GM19452 (cell line): Measurements from ENCODE around the gene C2CD4D.
"Not testable (repeated sequence)": the region's sequence is repeated elsewhere in the genome, so short reads cannot be mapped to it uniquely, and the experiment has no call there.

Experiments used
- ATAC-seq: cut with Tn5 transposase; IDR thresholded peaks from one replicate; pipeline ENCODE4 v1.9.1; 2021; ENCODE audit not compliant: unreplicated experiment

The C2CD4D gene

DNA sequence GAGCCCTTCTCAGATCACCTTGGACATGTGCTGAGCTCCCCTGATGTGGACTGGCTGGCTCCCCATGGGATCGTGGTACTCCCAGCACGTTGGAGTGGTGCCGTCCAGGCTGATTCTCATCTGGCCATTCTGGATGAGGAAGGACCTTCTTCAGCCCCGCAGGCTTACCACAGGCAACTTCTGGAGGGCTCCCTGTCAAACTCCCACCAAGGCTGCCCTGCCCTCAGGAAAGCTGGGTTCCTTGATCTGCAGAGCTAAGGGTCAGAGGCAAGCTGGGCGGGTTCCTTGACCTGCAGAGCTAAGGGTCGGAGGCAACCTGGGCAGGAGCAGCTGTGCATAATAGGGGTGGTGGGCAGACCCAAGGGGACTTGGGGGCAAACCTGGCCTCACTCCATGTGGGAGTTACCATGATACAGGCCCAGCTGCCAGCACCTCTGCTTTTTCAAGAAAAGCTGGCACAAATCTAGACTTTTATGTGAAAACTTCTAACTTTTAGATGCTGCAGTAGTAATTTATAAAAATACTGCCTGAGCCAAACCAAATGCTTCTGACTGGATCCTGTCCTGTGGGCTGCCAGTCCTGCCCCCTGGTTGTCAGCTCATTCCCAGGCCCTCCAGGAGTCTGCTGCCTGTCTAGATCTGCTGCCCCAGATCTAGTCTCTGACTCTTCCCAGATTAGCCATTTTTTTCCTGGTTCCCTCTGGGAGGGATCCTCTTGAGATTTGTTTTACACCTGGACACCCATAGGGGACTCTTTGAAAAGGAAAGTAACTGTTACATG, 19.5 kb upstream of the C2CD4D start:
- ATAC-seq = no peak

GRCh38 chr1:151858030-151858746, 18.6 kb upstream of the C2CD4D start:
- ATAC-seq = no peak

DNA sequence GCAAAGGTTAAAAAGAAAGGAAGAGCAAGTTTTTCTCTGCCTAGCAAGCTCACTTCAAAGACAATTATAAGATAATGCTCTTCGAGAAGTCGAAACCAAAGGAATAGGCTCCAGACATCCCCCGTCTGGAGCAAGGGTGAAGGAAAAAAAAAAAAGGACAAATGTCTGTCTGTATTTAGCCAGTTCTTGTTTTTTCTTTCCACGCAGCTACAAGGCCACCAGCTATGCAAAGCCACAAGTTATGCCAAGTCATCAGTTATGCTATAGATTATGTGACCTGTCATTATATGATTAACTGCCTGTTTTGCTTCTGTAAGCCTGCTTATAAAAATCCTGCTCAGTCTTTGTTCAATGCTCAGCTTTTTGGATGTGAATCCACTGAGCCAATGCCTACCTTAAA, 16.3 kb upstream of the C2CD4D start:
- no peak for ATAC-seq

GRCh38 chr1:151855516-151855915, 15.9 kb upstream of the C2CD4D start:
- not testable (repeated sequence) for ATAC-seq

GRCh38 chr1:151854658-151855057, 15.0 kb upstream of the C2CD4D start:
- no peak for ATAC-seq

- ATAC-seq = no peak
Measured at GRCh38 chr1:151853411-151853943, 13.9 kb upstream of the C2CD4D start, which contains the start of gene THEM5. Gene THEM5 (minus strand): TSS chr1:151853712. CDS start chr1:151853565, 147 bp downstream.

- no peak for ATAC-seq
Measured at GRCh38 chr1:151852733-151853132, 13.1 kb upstream of the C2CD4D start.

GRCh38 chr1:151851886-151852285, 12.3 kb upstream of the C2CD4D start:
- no peak for ATAC-seq

DNA sequence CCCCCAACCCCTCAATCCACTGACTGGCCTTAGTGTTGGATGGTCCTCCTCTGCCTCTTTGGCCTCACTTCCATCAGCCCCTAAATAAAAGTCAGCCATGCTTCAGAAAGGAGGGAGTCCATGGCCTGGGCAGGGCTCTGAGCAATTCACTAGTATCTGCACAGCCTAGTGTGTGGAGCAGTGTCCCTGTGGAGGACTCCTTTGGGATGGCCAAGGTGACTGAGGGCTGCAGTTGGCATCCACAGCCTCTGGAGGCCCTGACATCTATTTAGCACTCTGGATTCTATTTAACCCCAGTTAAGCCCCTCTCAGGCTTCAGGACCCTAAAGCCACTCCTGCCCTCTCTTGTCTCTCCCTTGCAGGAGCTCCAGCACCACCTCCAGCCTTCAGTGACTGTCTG, 10.3 kb upstream of the C2CD4D start:
- no peak for ATAC-seq

DNA sequence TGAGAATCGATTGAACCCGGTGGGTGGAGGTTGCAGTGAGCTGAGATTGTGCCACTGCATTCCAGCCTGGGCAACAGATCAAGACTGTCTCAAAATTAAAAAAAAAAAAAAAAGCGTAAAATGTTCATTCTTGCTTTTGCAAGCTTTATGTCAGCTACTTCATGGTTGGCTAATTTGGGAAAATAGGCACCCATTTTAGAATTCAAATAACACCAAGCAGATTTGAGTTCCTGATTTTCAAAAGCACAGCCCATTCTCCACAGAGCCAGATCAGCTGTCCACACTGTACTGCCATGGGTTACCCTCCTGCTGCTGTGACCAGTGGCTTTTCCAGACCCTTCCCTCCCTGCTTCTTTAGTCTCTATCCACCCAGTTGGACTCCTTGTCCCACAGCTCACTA, 9.5 kb upstream of the C2CD4D start:
- no peak for ATAC-seq

DNA sequence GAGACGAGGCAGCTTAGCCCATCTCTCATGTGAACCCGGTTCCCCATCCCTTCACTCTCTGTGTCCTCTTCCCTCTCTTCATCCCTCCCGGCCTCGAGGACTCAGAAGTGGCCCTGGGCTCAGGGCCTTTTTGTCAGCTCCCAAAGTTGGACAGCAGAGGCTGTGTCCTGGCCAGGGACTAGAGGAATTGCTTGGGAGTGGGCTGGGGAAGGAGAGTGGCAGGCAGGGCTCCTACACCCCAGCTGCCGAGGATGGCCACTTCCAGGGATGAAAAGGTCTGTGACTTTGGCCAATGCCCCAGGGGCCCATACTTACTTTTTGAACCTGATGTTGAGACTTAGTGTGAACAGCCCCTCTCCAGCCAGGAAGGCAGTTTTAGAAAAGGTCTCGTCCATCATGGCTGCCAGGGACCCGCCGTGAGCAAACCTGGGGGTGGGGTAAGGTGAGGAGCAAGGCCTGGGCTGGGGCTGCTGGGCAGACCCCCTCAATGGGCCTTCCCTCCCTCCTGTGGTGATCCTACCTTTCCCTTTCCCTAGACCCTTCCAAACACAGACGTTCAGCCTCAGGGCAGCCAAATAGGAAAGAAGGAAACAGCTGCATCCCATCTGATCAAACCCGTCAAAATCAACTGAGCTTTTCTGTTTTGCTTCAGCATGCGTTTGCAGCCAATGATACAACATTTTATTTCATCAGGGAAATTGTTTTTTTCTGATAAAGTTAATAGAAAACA, 8.4 kb upstream of the C2CD4D start:
- no peak for ATAC-seq

GRCh38 chr1:151846686-151847237, 7.1 kb upstream of the C2CD4D start:
- ATAC-seq = no peak

- ATAC-seq = no peak
Measured at GRCh38 chr1:151846062-151846568, 6.5 kb upstream of the C2CD4D start.

DNA sequence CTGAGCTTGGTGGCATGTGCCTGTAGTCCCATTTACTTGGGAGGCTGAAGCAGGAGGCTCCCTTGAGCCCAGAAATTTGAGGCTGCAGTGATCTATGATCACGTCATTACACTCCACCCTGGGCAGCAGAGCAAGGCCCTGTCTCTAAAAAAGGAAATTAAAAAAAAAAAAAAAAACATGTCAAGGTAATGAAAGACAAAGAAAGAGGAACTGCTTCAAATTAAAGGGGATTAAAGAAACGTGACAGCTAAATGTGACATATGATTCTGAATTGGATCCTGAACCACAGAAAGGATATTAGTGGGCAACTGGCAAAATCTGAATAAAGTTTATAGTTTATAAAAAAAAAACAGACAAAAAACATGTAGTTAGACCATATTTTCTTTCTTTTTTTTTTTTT, 3.8 kb upstream of the C2CD4D start:
- ATAC-seq = no peak

GRCh38 chr1:151841141-151841540, 1.5 kb upstream of the C2CD4D start:
- ATAC-seq = no peak

- ATAC-seq = no peak
Measured at GRCh38 chr1:151840421-151840820, 801 bp upstream of the C2CD4D start.

GRCh38 chr1:151839082-151839412, 573 bp downstream of the C2CD4D start:
- no peak for ATAC-seq

DNA sequence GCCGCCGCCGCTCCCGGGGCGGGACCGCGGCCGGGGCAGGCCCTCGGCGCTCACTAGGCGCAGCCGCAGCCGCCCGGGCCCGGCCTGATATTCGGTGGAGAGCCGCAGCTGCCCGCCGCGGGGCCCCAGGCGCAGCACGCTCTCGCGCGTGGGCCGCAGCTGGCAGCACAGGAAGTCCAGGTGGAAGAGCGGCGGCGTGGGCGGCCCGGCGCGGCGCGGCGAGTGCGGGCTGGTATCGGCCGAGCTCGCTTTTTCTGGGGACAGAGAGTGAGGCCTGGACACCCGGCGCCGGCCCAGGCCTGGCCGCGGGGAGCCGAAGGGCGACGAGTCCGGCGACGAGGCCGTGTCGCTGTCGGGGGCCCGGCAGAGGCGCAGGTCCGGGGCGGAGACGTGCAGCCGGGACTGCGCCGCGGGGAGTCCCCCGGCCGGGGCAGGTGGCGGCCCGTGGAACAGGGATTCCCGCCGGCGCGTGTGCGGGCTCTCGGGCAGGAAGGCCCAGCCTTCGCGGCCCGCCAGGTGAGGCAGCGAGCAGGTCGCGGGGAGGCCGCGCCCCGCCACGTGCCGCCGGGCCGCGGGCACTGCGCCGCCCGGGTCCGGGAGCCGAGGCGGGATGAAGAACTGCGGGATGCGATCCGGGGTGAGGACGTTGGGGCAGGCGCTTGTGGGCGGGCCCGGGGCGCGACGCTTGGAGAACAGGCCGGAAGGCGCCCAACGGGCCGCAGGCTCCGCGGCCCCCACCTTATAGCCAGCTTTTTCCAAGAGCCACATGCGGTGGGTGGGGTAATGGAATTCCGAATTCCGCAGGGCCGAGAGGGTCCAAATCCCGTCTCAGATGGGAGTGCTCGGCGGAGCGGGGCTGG, 1.2 kb downstream of the C2CD4D start:
- no peak for ATAC-seq

GRCh38 chr1:151837884-151838221, 1.8 kb downstream of the C2CD4D start:
- ATAC-seq = no peak

- no peak for ATAC-seq
Measured at GRCh38 chr1:151837197-151837596, 2.4 kb downstream of the C2CD4D start.
